ENCODE results near the gene ARSB.

Gene ARSB

DNA sequence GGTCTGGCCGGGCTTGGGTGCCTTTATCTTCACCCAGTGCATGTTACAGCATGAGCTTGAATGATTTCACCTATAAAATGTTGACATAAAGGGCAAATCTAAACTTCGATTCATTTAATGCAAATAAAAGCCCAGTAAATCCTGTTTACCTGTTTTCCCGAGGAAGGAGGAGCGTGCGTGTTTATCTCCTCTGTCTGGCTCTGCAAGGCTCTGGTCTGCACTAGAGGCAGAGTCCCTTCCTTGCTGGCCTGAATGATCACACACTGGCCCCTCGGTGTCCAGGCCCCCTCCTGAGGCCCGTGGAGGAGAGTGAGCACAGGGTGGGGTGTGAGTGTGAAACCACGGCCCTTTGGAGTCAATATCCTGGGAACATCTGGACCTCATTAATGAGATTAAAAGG, 211.5 kb downstream of the ARSB start:
- Histone ChIP-seq H3K9ac (ENCODE audit: low read length) (no peak overlapping the region), H3K4me2 (ENCODE audit: low read depth, low read length) (no peak overlapping the region), H3K9me3 (replicated peaks; ENCODE audit: insufficient read depth, low read length) (no peaks in the 10 kb centered on the region), H3K27ac (ENCODE audit: low read length) (no peak overlapping the region), H4K20me1 (ENCODE audit: insufficient read depth, low read length) (no peaks in the 10 kb centered on the region), H3K36me3 (replicated peaks; ENCODE audit: insufficient read depth, low read length) (no peaks in the 10 kb centered on the region), H3K4me1 (ENCODE audit: low read length) (no peaks in the 10 kb centered on the region), H3F3A (ENCODE audit: insufficient read depth, low read length) (no peaks in the 10 kb centered on the region), H3K27me3 (replicated peaks; ENCODE audit: insufficient read depth, low read length) (no peaks in the 10 kb centered on the region), H3K9me2 (replicated peaks; ENCODE audit: insufficient read depth, low read length) (no peaks in the 10 kb centered on the region), H2AFZ (ENCODE audit: low read length) (no peak overlapping the region), H3K4me3 (ENCODE audit: low read length) (no peak overlapping the region), H3K79me2 (ENCODE audit: low read length) (no peaks in the 10 kb centered on the region)
- TF ChIP-seq EZH2phosphoT487 (IDR thresholded peaks at IDR 0.05; ENCODE audit: low read length) (no peak), EZH2 (optimal IDR thresholded peaks at IDR 0.05; ENCODE audit: low read depth, low read length) (no peak)
- TF ChIP-seq, protein P1, sequence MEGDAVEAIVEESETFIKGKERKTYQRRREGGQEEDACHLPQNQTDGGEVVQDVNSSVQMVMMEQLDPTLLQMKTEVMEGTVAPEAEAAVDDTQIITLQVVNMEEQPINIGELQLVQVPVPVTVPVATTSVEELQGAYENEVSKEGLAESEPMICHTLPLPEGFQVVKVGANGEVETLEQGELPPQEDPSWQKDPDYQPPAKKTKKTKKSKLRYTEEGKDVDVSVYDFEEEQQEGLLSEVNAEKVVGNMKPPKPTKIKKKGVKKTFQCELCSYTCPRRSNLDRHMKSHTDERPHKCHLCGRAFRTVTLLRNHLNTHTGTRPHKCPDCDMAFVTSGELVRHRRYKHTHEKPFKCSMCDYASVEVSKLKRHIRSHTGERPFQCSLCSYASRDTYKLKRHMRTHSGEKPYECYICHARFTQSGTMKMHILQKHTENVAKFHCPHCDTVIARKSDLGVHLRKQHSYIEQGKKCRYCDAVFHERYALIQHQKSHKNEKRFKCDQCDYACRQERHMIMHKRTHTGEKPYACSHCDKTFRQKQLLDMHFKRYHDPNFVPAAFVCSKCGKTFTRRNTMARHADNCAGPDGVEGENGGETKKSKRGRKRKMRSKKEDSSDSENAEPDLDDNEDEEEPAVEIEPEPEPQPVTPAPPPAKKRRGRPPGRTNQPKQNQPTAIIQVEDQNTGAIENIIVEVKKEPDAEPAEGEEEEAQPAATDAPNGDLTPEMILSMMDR (IDR thresholded peaks at IDR 0.05; ENCODE audit: low read length), result no peak
- no peak for DNase-seq

DNA sequence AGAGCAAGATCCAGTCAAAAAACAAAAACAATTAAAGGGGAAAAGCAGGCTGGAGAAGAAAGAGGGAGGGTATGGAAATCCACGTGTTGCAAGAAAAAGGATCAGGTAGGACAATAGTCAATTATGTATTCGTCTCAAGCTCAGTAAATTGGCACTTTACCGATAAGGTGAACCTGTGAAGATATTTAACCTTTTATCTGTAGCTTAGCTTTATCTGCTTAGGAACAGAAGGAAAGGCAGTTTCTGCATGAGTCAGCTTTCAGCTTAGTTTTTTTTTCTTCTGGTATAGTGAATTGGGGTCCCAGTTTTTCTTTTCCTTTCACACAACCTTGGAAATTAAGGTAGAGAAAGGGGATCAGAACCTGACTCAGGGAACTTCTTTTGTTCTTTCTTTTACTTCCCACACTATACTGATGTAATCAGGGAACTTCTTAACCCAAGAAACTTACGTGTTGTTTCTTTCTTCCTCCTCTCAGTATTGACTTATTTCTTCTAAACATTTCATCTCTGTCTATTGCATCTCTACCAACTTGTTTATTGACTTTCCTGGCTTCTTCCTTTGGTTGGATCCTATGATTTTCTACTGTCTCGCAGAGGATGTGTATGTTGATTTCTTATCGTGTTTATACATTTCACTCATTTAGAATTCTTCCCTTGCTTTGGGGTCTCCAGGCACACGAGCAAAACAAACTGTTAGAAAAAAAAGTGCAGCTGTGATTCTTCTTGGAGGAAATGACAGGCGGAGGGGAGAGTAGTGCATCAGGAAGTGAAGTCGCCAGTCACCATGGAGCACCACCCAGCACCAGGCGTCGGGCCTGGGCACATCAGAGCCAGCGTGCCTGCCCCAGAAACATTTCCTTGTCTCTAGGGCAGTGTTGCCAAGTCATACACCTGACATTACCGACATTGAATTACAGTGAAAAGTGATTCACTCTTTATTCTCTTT, 213.6 kb downstream of the ARSB start:
- no peak overlapping the region for H2AFZ ChIP-seq (ENCODE audit: low read length)
- H4K20me1 ChIP-seq (ENCODE audit: insufficient read depth, low read length), result no peaks in the 10 kb centered on the region
- DNase-seq, result no peak
- H3K79me2 ChIP-seq (ENCODE audit: low read length), result no peaks in the 10 kb centered on the region
- H3K9ac ChIP-seq (ENCODE audit: low read length), result no peak overlapping the region
- no peak overlapping the region for H3K4me3 ChIP-seq (ENCODE audit: low read length)
- no peaks in the 10 kb centered on the region for H3K4me1 ChIP-seq (ENCODE audit: low read length)
- no peak overlapping the region for H3K27ac ChIP-seq (ENCODE audit: low read length)
- H3K4me2 ChIP-seq (ENCODE audit: low read depth, low read length), result no peak overlapping the region
- no peaks in the 10 kb centered on the region for H3K36me3 ChIP-seq (replicated peaks; ENCODE audit: insufficient read depth, low read length)
- H3K9me3 ChIP-seq (replicated peaks; ENCODE audit: insufficient read depth, low read length), result no peaks in the 10 kb centered on the region
- H3K27me3 ChIP-seq (replicated peaks; ENCODE audit: insufficient read depth, low read length), result no peaks in the 10 kb centered on the region
- no peaks in the 10 kb centered on the region for H3F3A ChIP-seq (ENCODE audit: insufficient read depth, low read length)
- no peaks in the 10 kb centered on the region for H3K9me2 ChIP-seq (replicated peaks; ENCODE audit: insufficient read depth, low read length)
- TF ChIP-seq, protein P1 (IDR thresholded peaks at IDR 0.05; ENCODE audit: low read length), result no peak
- no peak for TF ChIP-seq EZH2phosphoT487 (IDR thresholded peaks at IDR 0.05; ENCODE audit: low read length)
- TF ChIP-seq EZH2 (optimal IDR thresholded peaks at IDR 0.05; ENCODE audit: low read depth, low read length), result no peak

GRCh38 chr5:78768781-78769380, 216.2 kb downstream of the ARSB start:
- H3K79me2 ChIP-seq (ENCODE audit: low read length), result no peaks in the 10 kb centered on the region
- no peak overlapping the region for H2AFZ ChIP-seq (ENCODE audit: low read length)
- no peaks in the 10 kb centered on the region for H3F3A ChIP-seq (ENCODE audit: insufficient read depth, low read length)
- no peaks in the 10 kb centered on the region for H3K9me2 ChIP-seq (replicated peaks; ENCODE audit: insufficient read depth, low read length)
- TF ChIP-seq EZH2phosphoT487 (IDR thresholded peaks at IDR 0.05; ENCODE audit: low read length) (no peak), EZH2 (optimal IDR thresholded peaks at IDR 0.05; ENCODE audit: low read depth, low read length) (no peak)
- DNase-seq, result no peak
- no peak overlapping the region for H3K27ac ChIP-seq (ENCODE audit: low read length)
- H3K4me1 ChIP-seq (ENCODE audit: low read length), result 0 out of 2 replicates have a peak, but pooled peaks cover 3% of the 10 kb centered on the region
- H3K9me3 ChIP-seq (replicated peaks; ENCODE audit: insufficient read depth, low read length), result no peaks in the 10 kb centered on the region
- H3K4me3 ChIP-seq (ENCODE audit: low read length), result no peak overlapping the region
- H3K36me3 ChIP-seq (replicated peaks; ENCODE audit: insufficient read depth, low read length), result no peaks in the 10 kb centered on the region
- no peaks in the 10 kb centered on the region for H4K20me1 ChIP-seq (ENCODE audit: insufficient read depth, low read length)
- H3K27me3 ChIP-seq (replicated peaks; ENCODE audit: insufficient read depth, low read length), result no peaks in the 10 kb centered on the region
- no peak overlapping the region for H3K9ac ChIP-seq (ENCODE audit: low read length)
- H3K4me2 ChIP-seq (ENCODE audit: low read depth, low read length), result no peak overlapping the region
